Transverse colon (tissue), 4 donors: Measurements from ENCODE around the gene SPNS3. TPM values are rescaled to one million over a fixed set of nuclear protein-coding genes. Genes with fewer than 3 reads are reported as not detected.

Source experiments
- DNase-seq: peaks from one replicate; pipeline ENCODE4 v3.0.0-alpha.2; 2019
- H3K27ac ChIP-seq, 4 donors: fragments of 200-600 bp; sonication (generic); 2 replicates each; pipeline ENCODE4 v1.5.1; 2016 to 2018; ENCODE audit warnings: inconsistent platforms in 4 of 4
- H3K27me3 ChIP-seq: fragments of 200-600 bp; sonication (generic); 2 replicates; pipeline ENCODE4 v1.5.1; 2017; ENCODE audit warnings: inconsistent platforms
- H3K36me3 ChIP-seq, 4 donors: fragments of 200-600 bp; sonication (generic); 2 replicates each; pipeline ENCODE4 v1.5.1; 2017 to 2019; ENCODE audit warnings: inconsistent platforms in 4 of 4
- H3K4me1 ChIP-seq, 4 donors: fragments of 200-600 bp; sonication (generic); 2 replicates each; pipeline ENCODE4 v1.5.1; 2017 to 2020; ENCODE audit warnings: inconsistent platforms in 4 of 4
- H3K4me3 ChIP-seq, 4 donors: fragments of 200-600 bp; sonication (generic); 1 replicate in 1 of 4; 2 replicates in 3 of 4; pipeline versions ENCODE4 v1.5.1 to v1.6.1; 2017 to 2019; ENCODE audit warnings: inconsistent platforms in 4 of 4
- H3K9me3 ChIP-seq, 2 donors: fragments of 200-600 bp; sonication (generic); 2 replicates each; pipeline ENCODE4 v1.5.1; 2017 to 2019; ENCODE audit warnings: inconsistent platforms in 2 of 2
- CTCF ChIP-seq, 5 experiments: fragments of 200-600 bp in 3 of 5; fragments of 450-650 bp in 2 of 5; sonication (generic) in 3 of 5; IDR thresholded peaks; 1 replicate in 2 of 5; 2 replicates in 3 of 5; pipeline ENCODE4 v1.5.1; 2016 to 2017; ENCODE audit warnings: antibody characterized with exemption in 5 of 5, inconsistent platforms in 3 of 5, mild to moderate bottlenecking in 2 of 5, moderate library complexity in 1 of 5
- EP300 ChIP-seq: sonication (generic); formaldehyde crosslinking; IDR thresholded peaks from one replicate; pipeline ENCODE4 v1.6.1; 2017; ENCODE audit warnings: antibody characterized with exemption, low read depth
- POLR2A ChIP-seq: fragments of 450-650 bp; IDR thresholded peaks from one replicate; pipeline ENCODE4 v1.6.1; 2016; ENCODE audit warnings: antibody characterized with exemption, mild to moderate bottlenecking, moderate library complexity
- POLR2AphosphoS5 ChIP-seq, 3 donors: sonication (generic); formaldehyde crosslinking; IDR thresholded peaks; one replicate each; pipeline ENCODE4 v1.6.1; 2016; ENCODE audit warnings: antibody characterized with exemption in 3 of 3
- WGBS, 2 donors: methylation state at CpG; one replicate each; pipeline ENCODE4 v1.1.5; 2018; ENCODE audit warnings: low coverage in 1 of 2; 5-methylcytosine and 5-hydroxymethylcytosine counted together
- in situ Hi-C, 4 donors: fragments of 200-750 bp; cut with MboI; loops; one replicate each; pipeline versions ENCODE4 v1.15.0 to v1.15.1; 2017; ENCODE audit warnings: low sequenced_read_pairs in 3 of 4, low pct_ligation_motif_present in 1 of 4, low pct_unique_long_range_greater_than_20kb in 1 of 4
- intact Hi-C: fragments of 100-400 bp; cut with DNase I; formaldehyde crosslinking; loops from one replicate; pipeline ENCODE4 v1.15.1; 2023; ENCODE audit warnings: low total_unique reads
- total RNA-seq, 4 donors: library from RNA; depleted of rRNA; stranded (reverse); fragments of >200 nt; gene quantifications; one replicate each; pipeline ENCODE4 v1.1.0, GENCODE V29; 2016

Gene SPNS3
- not detected for total RNA-seq

GRCh38 chr17:4433515-4434031 is at the start of gene SPNS3:
SPNS3 (plus strand) TSS chr17:4433940; CDS start chr17:4433968, 28 bp downstream.
- intact Hi-C loops: no loop called here
- WGBS, 2 donors: 60% methylated on average over 13 of the region's 13 CpGs; no CpG with 5 or more reads in 1 of the 2 donors

GRCh38 chr17:4386406-4386805 is 47.3 kb upstream of the SPNS3 start:
- H3K27ac ChIP-seq: no peak overlapping the region
- DNase-seq: no peak
- in situ Hi-C loops: no loop called here
- no peak overlapping the region for H3K4me3 ChIP-seq
- intact Hi-C loops: no loop called here
- H3K36me3 ChIP-seq: no peaks in the 10 kb centered on the region
- no peaks in the 10 kb centered on the region for H3K9me3 ChIP-seq
- TF ChIP-seq POLR2AphosphoS5 (IDR thresholded peaks at IDR 0.05) (no peak), CTCF (IDR thresholded peaks at IDR 0.05) (no peak), POLR2A (no peak), EP300 (no peak)
- H3K27me3 ChIP-seq: no peaks in the 10 kb centered on the region
- WGBS, 2 donors: 68% methylated on average over 2 of the region's 2 CpGs; no CpG with 5 or more reads in 1 of the 2 donors
- H3K4me1 ChIP-seq: no peaks in the 10 kb centered on the region

More at GRCh38 chr17:4433515-4434031, at the start of gene SPNS3:
- Histone ChIP-seq H3K4me1 (no peaks in the 10 kb centered on the region), H3K27ac (no peak within 1 kb of the TSS), H3K27me3 (no peaks in the 10 kb centered on the region), H3K36me3 (no peaks in the 10 kb centered on the region), H3K4me3 (no peak within 1 kb of the TSS), H3K9me3 (no peaks in the 10 kb centered on the region)
- in situ Hi-C loops: loop anchor here in 2 of 4 donors (25.0 kb wide), 2 partner anchors 179 to 204 kb away; partner anchors contain the start of gene ALOX15 (in 1 of the 2)
- no peak for DNase-seq
- no peak for TF ChIP-seq POLR2AphosphoS5 (IDR thresholded peaks at IDR 0.05)
- TF ChIP-seq CTCF (IDR thresholded peaks at IDR 0.05): no peak
- no peak for TF ChIP-seq POLR2A

- in situ Hi-C loops (no loop called here), intact Hi-C loops (no loop called here)
- 80 to 87% methylated on average over 4 to 5 of the region's 5 CpGs for WGBS, 2 donors
Measured at GRCh38 chr17:4387137-4387536, 46.6 kb upstream of the SPNS3 start.

GRCh38 chr17:4389079-4389478 is 44.7 kb upstream of the SPNS3 start:
- Histone ChIP-seq H3K36me3 (no peaks in the 10 kb centered on the region), H3K27ac (no peak overlapping the region), H3K4me1 (no peaks in the 10 kb centered on the region), H3K9me3 (no peaks in the 10 kb centered on the region), H3K4me3 (no peak overlapping the region), H3K27me3 (no peaks in the 10 kb centered on the region)
- WGBS, 2 donors: 75 to 93% methylated on average over 3 to 8 of the region's 8 CpGs
- in situ Hi-C loops: no loop called here
- TF ChIP-seq CTCF (IDR thresholded peaks at IDR 0.05): no peak
- no peak for TF ChIP-seq POLR2A
- TF ChIP-seq EP300: no peak
- no peak for TF ChIP-seq POLR2AphosphoS5 (IDR thresholded peaks at IDR 0.05)
- intact Hi-C loops: no loop called here
- no peak for DNase-seq

More at GRCh38 chr17:4387137-4387536, 46.6 kb upstream of the SPNS3 start:
- no peak for TF ChIP-seq POLR2A
- H3K4me3 ChIP-seq: no peak overlapping the region
- no peak for DNase-seq
- no peaks in the 10 kb centered on the region for H3K36me3 ChIP-seq
- no peak overlapping the region for H3K27ac ChIP-seq
- no peaks in the 10 kb centered on the region for H3K9me3 ChIP-seq
- H3K27me3 ChIP-seq: no peaks in the 10 kb centered on the region
- H3K4me1 ChIP-seq: no peaks in the 10 kb centered on the region

- intact Hi-C loops: no loop called here
- 68 to 100% methylated on average over 1 to 7 of the region's 7 CpGs for WGBS, 2 donors
- in situ Hi-C loops: no loop called here
Measured at GRCh38 chr17:4393806-4394205, 39.9 kb upstream of the SPNS3 start.

More at GRCh38 chr17:4393806-4394205, 39.9 kb upstream of the SPNS3 start:
- no peaks in the 10 kb centered on the region for H3K27me3 ChIP-seq
- peaks cover 0 to 8% (median 6%) of the 10 kb centered on the region in 4 donors for H3K4me1 ChIP-seq
- no peak overlapping the region for H3K4me3 ChIP-seq
- no peak for TF ChIP-seq EP300
- no peak for TF ChIP-seq POLR2AphosphoS5 (IDR thresholded peaks at IDR 0.05)
- TF ChIP-seq CTCF (IDR thresholded peaks at IDR 0.05): no peak
- TF ChIP-seq POLR2A: no peak
- no peak for DNase-seq
- H3K36me3 ChIP-seq: no peaks in the 10 kb centered on the region
- peak overlapping the region in 1 of 4 donors; percentile 1 for H3K27ac ChIP-seq
- H3K9me3 ChIP-seq: no peaks in the 10 kb centered on the region
